A549 (cell line): Measurements from ENCODE around the gene VSIG2. TPM values are rescaled to one million over a fixed set of nuclear protein-coding genes. Genes with fewer than 3 reads are reported as not detected.
"Not testable (repeated sequence)": the region's sequence is repeated elsewhere in the genome, so short reads cannot be mapped to it uniquely, and the experiment has no call there.

Experiments
- ATAC-seq, 2 experiments: fragments of 200-7000 bp in 1 of 2; fragments of >200 bp in 1 of 2; cut with Nextera tagmentation in 1 of 2; cut with Tn5 transposase in 1 of 2; 3 replicates each; pipeline versions ENCODE4 v1.8.0 to v1.9.1; 2018 to 2020; ENCODE audit warnings: mild to moderate bottlenecking in 1 of 2, moderate library complexity in 1 of 2
- CTCF ChIA-PET: fragments of 300-600 bp; sonication (Branson Sonifier 250); formaldehyde crosslinking; extraction: SDS; loops from one replicate; lab custom pipeline; 2021; ENCODE audit warnings: antibody characterized with exemption, inconsistent platforms; lab: Yijun Ruan, JAX
- POLR2A ChIA-PET: fragments of 350-600 bp; formaldehyde crosslinking; extraction: SDS; loops from one replicate; lab custom pipeline; 2021; ENCODE audit warnings: antibody characterized with exemption, inconsistent platforms; lab: Yijun Ruan, JAX
- DNase-seq, 2 experiments: peaks; one replicate each; pipeline versions ENCODE4 v3.0.0 to v3.0.0-alpha.2; 2011 to 2016; ENCODE audit warnings: low read depth in 1 of 2, low spot score in 1 of 2
- FAIRE-seq: peaks from 2 replicates; lab custom pipeline; 2011; peaks lifted over from hg19 to GRCh38; lab: Jason Lieb, UNC
- H3K27ac ChIP-seq, 2 experiments: fragments of >200 bp; sonication (Bioruptor Twin); formaldehyde crosslinking; 3 replicates each; pipeline ENCODE4 v1.5.1; 2016 to 2017
- H3K4me1 ChIP-seq: fragments of >200 bp; sonication (Bioruptor Twin); formaldehyde crosslinking; 3 replicates; pipeline ENCODE4 v1.6.1; 2016
- H3K4me2 ChIP-seq: fragments of >200 bp; sonication (Bioruptor Twin); formaldehyde crosslinking; 3 replicates; pipeline ENCODE4 v1.6.1; 2016
- H3K4me3 ChIP-seq: fragments of >200 bp; sonication (Bioruptor Twin); formaldehyde crosslinking; 3 replicates; pipeline ENCODE4 v1.5.1; 2016
- H3K9me3 ChIP-seq: fragments of >200 bp; sonication (Bioruptor Twin); formaldehyde crosslinking; 3 replicates; pipeline ENCODE4 v1.6.1; 2016
- CHD4 ChIP-seq: fragments of 200-600 bp; sonication (generic); IDR thresholded peaks from 2 replicates; pipeline ENCODE4 v1.6.1; 2016; ENCODE audit warnings: antibody characterized with exemption, mild to moderate bottlenecking, borderline replicate concordance
- ESRRA ChIP-seq: fragments of 150-350 bp; IDR thresholded peaks from 2 replicates; pipeline ENCODE4 v1.6.1; 2014; ENCODE audit warnings: mild to moderate bottlenecking, low read length, borderline replicate concordance
- GATA3 ChIP-seq: IDR thresholded peaks from 2 replicates; pipeline ENCODE4 v1.6.1; 2012; ENCODE audit warnings: borderline replicate concordance
- HOXB5 ChIP-seq: fragments of 250-450 bp; sonication (Bioruptor Pico); IDR thresholded peaks from 2 replicates; pipeline ENCODE4 v1.5.0; 2020; ENCODE audit warnings: mild to moderate bottlenecking, moderate library complexity
- JUN ChIP-seq, 2 experiments: fragments of >200 bp; sonication (Bioruptor Twin); formaldehyde crosslinking; IDR thresholded peaks; 2 replicates in 1 of 2; 3 replicates in 1 of 2; pipeline ENCODE4 v1.6.1; 2016 to 2017
- MAFK ChIP-seq: fragments of 450-650 bp; IDR thresholded peaks from 2 replicates; pipeline ENCODE4 v1.6.1; 2014; ENCODE audit not compliant: partially characterized antibody
- MAZ ChIP-seq: fragments of 150-350 bp; IDR thresholded peaks from 2 replicates; pipeline ENCODE4 v1.6.1; 2014; ENCODE audit warnings: antibody characterized with exemption, low read depth, low read length, borderline replicate concordance
- POLR2A ChIP-seq: IDR thresholded peaks from 2 replicates; pipeline ENCODE4 v1.6.1; 2012; ENCODE audit warnings: mild to moderate bottlenecking, low read length
- RAD21 ChIP-seq, 2 experiments: fragments of >200 bp in 1 of 2; sonication (Bioruptor Twin) in 1 of 2; formaldehyde crosslinking in 1 of 2; IDR thresholded peaks in 1 of 2; conservative IDR thresholded peaks in 1 of 2; 2 replicates in 1 of 2; 3 replicates in 1 of 2; pipeline ENCODE4 v1.6.1; 2012 to 2018; ENCODE audit warnings: inconsistent platforms in 1 of 2
- RARB ChIP-seq: fragments of 250-450 bp; sonication (Bioruptor Pico); IDR thresholded peaks from 2 replicates; pipeline ENCODE4 v1.8.0; 2021; ENCODE audit warnings: mild to moderate bottlenecking, moderate library complexity
- TFCP2L1 ChIP-seq: fragments of 250-450 bp; sonication (Bioruptor Pico); IDR thresholded peaks from 2 replicates; pipeline ENCODE4 v1.5.0; 2021; ENCODE audit warnings: mild to moderate bottlenecking
- WGBS: methylation state at CpG from one replicate; pipeline ENCODE4 v1.1.6; 2017; ENCODE audit errors: missing lambda C conversion rate; 5-methylcytosine and 5-hydroxymethylcytosine counted together
- polyA plus RNA-seq, 4 experiments: library from polyadenylated mRNA; depleted of rRNA in 3 of 4; stranded (reverse); fragments of >200 nt; fragmentation: RNase III in 1 of 4; extraction: RNeasy Plus Mini Kit Qiagen cat#74134 plus additional on column Dnase treatment in 1 of 4; gene quantifications; 2 replicates in 3 of 4; 3 replicates in 1 of 4; pipeline ENCODE4 v1.2.3, GENCODE V29; 2011 to 2017
- TF ChIP-seq, protein P1 (sequence below): fragments of >200 bp; sonication (Bioruptor Twin); formaldehyde crosslinking; IDR thresholded peaks from 3 replicates; pipeline ENCODE4 v1.5.1; 2016
- TF ChIP-seq, protein P2 (sequence below): fragments of 250-450 bp; sonication (Bioruptor Pico); IDR thresholded peaks from 2 replicates; pipeline ENCODE4 v1.5.0; 2020; ENCODE audit warnings: low read depth, mild to moderate bottlenecking, moderate library complexity
- TF ChIP-seq, protein P3 (sequence below): fragments of 450-650 bp; IDR thresholded peaks from 2 replicates; pipeline ENCODE4 v1.6.1; 2014; ENCODE audit warnings: antibody characterized with exemption
- TF ChIP-seq, protein P4 (sequence below): fragments of >200 bp; sonication (Bioruptor Twin); formaldehyde crosslinking; IDR thresholded peaks from 2 replicates; pipeline ENCODE4 v1.6.1; 2016
- TF ChIP-seq, protein P5 (sequence below): IDR thresholded peaks from 2 replicates; pipeline ENCODE4 v1.6.1; 2012
- TF ChIP-seq, protein P6 (sequence below): fragments of 250-450 bp; sonication (Bioruptor Pico); IDR thresholded peaks from 2 replicates; pipeline ENCODE4 v1.5.0; 2021; ENCODE audit warnings: mild to moderate bottlenecking, moderate library complexity, borderline replicate concordance

VSIG2 gene
- polyA plus RNA-seq, 2 of the 4 experiments (the other 2 are of a cell fraction), result not detected

DNA sequence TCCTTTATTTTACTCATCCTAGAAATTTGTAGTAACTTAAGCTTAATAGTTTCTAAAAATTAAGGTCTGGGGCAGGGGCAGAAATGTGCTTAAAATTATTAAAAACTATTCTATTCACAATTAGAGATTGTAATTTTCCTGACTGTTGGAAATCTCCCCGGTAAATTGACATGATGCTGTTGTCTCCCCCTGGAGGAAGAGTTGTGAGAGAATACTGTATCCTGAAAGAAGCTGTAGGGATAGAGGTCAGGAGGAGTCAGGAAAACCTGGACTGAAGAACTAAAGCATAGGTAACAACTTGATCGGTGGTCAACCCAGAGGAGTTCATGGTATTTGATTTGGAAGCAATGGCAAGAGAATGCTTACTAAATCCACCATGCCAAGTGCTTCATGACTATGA is 26.2 kb upstream of the VSIG2 start:
- TF ChIP-seq, protein P1, sequence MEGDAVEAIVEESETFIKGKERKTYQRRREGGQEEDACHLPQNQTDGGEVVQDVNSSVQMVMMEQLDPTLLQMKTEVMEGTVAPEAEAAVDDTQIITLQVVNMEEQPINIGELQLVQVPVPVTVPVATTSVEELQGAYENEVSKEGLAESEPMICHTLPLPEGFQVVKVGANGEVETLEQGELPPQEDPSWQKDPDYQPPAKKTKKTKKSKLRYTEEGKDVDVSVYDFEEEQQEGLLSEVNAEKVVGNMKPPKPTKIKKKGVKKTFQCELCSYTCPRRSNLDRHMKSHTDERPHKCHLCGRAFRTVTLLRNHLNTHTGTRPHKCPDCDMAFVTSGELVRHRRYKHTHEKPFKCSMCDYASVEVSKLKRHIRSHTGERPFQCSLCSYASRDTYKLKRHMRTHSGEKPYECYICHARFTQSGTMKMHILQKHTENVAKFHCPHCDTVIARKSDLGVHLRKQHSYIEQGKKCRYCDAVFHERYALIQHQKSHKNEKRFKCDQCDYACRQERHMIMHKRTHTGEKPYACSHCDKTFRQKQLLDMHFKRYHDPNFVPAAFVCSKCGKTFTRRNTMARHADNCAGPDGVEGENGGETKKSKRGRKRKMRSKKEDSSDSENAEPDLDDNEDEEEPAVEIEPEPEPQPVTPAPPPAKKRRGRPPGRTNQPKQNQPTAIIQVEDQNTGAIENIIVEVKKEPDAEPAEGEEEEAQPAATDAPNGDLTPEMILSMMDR, result 0 out of 3 replicates have a peak, but pooled peaks have one; percentile 10
- no peak for TF ChIP-seq JUN (IDR thresholded peaks at IDR 0.05)
- TF ChIP-seq, all 56 proteins: peak for 1
- DNase-seq (peak; percentile 21 to 25), ATAC-seq (peak; percentile 50 to 60; a peak in 2 of 6 replicates), FAIRE-seq (no peak)
- CTCF ChIA-PET, result interaction anchor here (0.8 to 2.9 kb wide), 10 partner anchors 12 to 131 kb away, joined by 3 to 13 read pairs (median 4); partner anchors contain the start of gene ESAM
- no peak overlapping the region for H3K4me3 ChIP-seq
- WGBS, result 59% methylated on average over 2 of the region's 2 CpGs
- no peaks in the 10 kb centered on the region for H3K4me1 ChIP-seq
- H3K27ac ChIP-seq, result no peak overlapping the region
- H3K4me2 ChIP-seq, result no peak overlapping the region
- POLR2A ChIA-PET, result no interaction called here
- no peaks in the 10 kb centered on the region for H3K9me3 ChIP-seq

DNA sequence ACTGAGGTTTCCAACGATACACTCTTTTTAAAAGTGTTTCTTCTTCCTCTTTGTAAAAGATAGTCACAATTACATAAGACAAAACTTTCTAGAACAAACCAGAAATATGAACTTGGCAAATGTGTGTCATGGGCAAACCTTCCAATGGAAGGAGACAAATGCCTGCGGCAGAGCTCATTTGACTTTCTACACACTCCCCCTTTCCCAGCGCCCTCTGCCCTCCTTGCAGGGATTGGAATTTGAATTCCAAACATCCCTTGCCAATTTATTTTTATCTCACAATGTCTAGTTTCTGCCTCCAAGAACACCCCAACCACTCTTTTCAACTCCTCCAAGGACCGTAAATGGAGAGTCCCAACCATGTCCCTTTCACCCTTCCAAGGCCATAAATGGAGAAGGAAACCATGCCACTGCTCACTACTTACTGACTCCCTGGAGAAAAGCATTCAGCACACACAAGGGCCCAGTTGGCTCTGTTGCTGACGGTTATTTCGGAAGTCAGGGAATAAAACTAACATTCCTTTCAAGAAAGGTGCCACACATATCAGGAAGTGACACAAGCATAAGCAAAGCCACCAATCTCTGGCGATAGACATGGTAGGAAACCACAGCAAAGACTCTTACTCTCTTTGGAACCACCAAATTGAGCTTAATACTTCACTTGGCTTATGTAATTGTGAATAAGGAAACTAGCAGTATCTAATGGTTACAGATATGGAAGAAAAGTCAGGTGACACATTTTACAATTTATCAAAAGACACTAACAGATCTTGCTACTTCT is 25.0 kb upstream of the VSIG2 start:
- Histone ChIP-seq H3K4me2 (no peak overlapping the region), H3K9me3 (no peaks in the 10 kb centered on the region), H3K27ac (no peak overlapping the region), H3K4me3 (no peak overlapping the region), H3K4me1 (no peaks in the 10 kb centered on the region)
- WGBS, result 95% methylated on average over 7 of the region's 7 CpGs
- no peak for FAIRE-seq
- TF ChIP-seq, protein P2, sequence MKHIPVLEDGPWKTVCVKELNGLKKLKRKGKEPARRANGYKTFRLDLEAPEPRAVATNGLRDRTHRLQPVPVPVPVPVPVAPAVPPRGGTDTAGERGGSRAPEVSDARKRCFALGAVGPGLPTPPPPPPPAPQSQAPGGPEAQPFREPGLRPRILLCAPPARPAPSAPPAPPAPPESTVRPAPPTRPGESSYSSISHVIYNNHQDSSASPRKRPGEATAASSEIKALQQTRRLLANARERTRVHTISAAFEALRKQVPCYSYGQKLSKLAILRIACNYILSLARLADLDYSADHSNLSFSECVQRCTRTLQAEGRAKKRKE (CRISPR knock-in tag), result no peak
- TF ChIP-seq, protein P3, sequence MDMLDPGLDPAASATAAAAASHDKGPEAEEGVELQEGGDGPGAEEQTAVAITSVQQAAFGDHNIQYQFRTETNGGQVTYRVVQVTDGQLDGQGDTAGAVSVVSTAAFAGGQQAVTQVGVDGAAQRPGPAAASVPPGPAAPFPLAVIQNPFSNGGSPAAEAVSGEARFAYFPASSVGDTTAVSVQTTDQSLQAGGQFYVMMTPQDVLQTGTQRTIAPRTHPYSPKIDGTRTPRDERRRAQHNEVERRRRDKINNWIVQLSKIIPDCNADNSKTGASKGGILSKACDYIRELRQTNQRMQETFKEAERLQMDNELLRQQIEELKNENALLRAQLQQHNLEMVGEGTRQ, result no peak
- no peak for TF ChIP-seq CHD4
- no peak for TF ChIP-seq MAFK
- no peak for TF ChIP-seq POLR2A
- TF ChIP-seq, protein P4, sequence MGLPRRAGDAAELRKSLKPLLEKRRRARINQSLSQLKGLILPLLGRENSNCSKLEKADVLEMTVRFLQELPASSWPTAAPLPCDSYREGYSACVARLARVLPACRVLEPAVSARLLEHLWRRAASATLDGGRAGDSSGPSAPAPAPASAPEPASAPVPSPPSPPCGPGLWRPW, result no peak
- no peak for TF ChIP-seq ESRRA
- no peak for TF ChIP-seq HOXB5 (CRISPR knock-in tag)
- no peak for TF ChIP-seq GATA3
- TF ChIP-seq MAZ, result no peak
- TF ChIP-seq TFCP2L1 (CRISPR knock-in tag), result no peak
- no peak for TF ChIP-seq RARB (CRISPR knock-in tag)
- TF ChIP-seq, protein P5, sequence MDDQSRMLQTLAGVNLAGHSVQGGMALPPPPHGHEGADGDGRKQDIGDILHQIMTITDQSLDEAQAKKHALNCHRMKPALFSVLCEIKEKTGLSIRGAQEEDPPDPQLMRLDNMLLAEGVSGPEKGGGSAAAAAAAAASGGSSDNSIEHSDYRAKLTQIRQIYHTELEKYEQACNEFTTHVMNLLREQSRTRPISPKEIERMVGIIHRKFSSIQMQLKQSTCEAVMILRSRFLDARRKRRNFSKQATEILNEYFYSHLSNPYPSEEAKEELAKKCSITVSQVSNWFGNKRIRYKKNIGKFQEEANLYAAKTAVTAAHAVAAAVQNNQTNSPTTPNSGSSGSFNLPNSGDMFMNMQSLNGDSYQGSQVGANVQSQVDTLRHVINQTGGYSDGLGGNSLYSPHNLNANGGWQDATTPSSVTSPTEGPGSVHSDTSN, result no peak
- TF ChIP-seq RAD21 (conservative IDR thresholded peaks at IDR 0.05 in 1 of 2, IDR thresholded peaks at IDR 0.05 in 1 of 2), result no peak
- TF ChIP-seq, protein P6, sequence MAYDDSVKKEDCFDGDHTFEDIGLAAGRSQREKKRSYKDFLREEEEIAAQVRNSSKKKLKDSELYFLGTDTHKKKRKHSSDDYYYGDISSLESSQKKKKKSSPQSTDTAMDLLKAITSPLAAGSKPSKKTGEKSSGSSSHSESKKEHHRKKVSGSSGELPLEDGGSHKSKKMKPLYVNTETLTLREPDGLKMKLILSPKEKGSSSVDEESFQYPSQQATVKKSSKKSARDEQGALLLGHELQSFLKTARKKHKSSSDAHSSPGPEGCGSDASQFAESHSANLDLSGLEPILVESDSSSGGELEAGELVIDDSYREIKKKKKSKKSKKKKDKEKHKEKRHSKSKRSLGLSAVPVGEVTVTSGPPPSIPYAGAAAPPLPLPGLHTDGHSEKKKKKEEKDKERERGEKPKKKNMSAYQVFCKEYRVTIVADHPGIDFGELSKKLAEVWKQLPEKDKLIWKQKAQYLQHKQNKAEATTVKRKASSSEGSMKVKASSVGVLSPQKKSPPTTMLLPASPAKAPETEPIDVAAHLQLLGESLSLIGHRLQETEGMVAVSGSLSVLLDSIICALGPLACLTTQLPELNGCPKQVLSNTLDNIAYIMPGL (CRISPR knock-in tag), result no peak
- POLR2A ChIA-PET, result no interaction called here
- no peak for DNase-seq
- no peak for ATAC-seq
- CTCF ChIA-PET, result interaction anchor here (1.7 kb wide), 1 partner anchor 10 kb away, joined by 6 read pairs; no protein-coding TSS in a partner anchor

DNA sequence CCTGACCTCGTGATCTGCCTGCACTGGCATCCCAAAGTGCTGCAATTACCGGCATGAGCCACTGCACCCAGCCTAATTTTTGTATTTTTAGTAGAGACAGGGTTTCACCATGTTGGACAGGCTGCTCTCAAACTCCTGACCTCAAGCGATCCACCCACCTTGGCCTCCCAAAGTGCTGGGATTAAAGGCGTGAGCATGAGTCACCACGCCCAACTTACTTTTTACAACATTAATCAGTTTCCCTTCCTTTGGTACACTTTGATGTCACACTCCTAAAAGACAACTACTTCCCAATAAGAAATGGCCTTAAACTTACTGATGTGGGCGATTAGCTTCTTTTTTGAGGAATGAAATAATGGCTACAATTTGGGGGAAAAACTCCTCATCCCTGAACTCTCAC is 18.9 kb upstream of the VSIG2 start:
- FAIRE-seq, H3K9me3 ChIP-seq, ATAC-seq, DNase-seq, POLR2A ChIA-PET, H3K4me3 ChIP-seq: not testable (repeated sequence)
- CTCF ChIA-PET, result interaction anchor here (1.0 kb wide), 1 partner anchor 16 kb away, joined by 3 read pairs; no protein-coding TSS in a partner anchor
- H3K4me2 ChIP-seq, result peak overlapping the region; percentile 64; the same call in 2 of the 3 replicates
- H3K4me1 ChIP-seq, result peaks cover 59% of the 10 kb centered on the region
- H3K27ac ChIP-seq, result peak overlapping the region; percentile 75 to 85
- WGBS, result 70% methylated on average over 6 of the region's 6 CpGs
